ENCODE results near the gene COL27A1.
"Not testable (repeated sequence)": the region's sequence is repeated elsewhere in the genome, so short reads cannot be mapped to it uniquely, and the experiment has no call there.

The COL27A1 gene

DNA sequence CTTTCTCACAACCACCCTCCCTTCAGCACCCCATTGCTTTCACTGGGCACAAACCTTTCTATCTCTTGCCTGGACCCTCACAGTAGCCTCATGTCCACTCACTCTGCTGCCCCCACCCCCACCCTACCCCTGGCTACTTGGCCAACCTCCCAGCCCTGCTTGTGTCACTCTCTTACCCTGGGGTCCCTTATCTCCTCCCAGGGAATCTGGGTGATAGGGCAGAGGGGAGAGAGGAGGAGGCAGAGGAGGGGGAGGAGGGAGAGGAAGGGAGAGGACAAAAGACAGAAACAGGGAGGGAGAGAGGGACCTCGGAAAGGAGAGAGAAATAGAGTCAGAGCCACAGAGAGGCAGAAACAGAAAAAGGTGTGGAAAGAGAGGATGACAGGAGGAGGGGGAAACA is 31.2 kb upstream of the COL27A1 start:
- DNase-seq (ENCODE audit: extremely low read depth, low read depth), result no peak
- no peak for TF ChIP-seq CTCF (IDR thresholded peaks at IDR 0.05; ENCODE audit: low read depth, low read length, missing control alignments)
- H3K4me3 ChIP-seq (replicated peaks; ENCODE audit: low read depth, low read length), result no peak overlapping the region

DNA sequence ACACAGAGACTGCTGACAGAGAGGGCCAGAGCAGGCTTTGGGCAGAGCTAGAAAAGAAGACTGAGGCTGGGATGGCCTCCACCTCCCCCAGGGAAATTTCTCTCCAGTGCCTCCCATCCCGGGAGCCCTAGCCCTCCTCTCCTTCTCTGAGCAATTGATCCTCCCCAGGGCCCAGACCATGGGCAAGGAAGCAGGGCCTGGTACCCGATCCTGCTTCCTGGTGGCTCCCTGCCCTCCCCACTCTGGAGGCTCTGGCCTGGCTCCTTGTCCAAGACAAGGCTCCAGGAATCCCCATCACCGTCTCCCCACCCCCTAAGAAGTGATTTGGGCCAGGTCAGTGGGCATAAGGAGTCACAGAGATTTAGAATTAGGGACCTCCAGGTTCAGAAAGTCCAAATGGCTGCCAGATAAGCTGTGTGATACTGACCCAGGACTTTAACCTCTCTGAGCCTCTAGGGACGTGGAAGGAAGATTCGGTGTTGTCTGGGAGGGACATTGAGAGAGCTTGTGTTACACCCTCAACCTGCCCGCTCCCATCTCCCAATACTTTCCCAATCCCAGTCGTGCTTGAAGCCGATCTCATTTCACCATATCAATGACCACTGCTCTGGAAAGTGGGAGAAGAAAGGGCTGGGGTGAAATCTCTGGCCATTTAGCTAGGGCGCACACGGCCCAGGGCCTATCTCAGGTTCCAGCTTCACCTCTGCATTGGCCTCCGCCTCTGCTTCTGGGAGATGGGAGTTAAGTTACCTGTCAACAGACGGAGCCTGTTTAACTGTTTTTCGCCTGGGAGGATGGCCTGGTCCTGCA is 30.5 kb upstream of the COL27A1 start:
- H3K4me3 ChIP-seq (replicated peaks; ENCODE audit: low read depth, low read length), result no peak overlapping the region

DNA sequence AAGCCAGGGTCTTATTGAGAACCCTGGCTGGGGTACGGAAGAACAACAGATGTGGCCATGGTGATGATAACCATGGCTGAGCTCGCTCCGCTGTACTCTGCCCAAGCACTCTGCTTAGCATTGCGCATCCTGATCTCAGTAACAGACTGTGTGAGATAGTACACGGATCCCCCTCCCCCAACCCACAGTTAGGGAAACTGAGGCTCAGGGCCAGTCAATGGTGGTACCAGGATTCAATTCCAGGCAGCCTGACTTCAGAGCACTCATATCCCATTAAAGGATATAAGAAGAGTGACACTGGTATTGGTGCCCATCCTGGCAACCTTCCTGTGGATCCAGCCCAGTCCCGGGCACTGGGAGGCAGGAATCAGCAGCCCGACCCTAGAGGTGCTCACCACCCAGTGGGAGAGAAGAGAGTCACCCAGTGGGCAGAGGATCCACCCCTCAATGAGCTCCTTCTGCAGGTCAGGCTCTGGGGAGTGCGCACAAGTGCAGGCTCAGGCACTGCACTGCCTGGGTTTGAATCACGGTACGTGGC is 29.8 kb upstream of the COL27A1 start:
- DNase-seq (ENCODE audit: extremely low read depth, low read depth), result no peak
- no peak for TF ChIP-seq CTCF (IDR thresholded peaks at IDR 0.05; ENCODE audit: low read depth, low read length, missing control alignments)
- H3K4me3 ChIP-seq (replicated peaks; ENCODE audit: low read depth, low read length), result no peak overlapping the region

More for the DNA sequence above, 30.5 kb upstream of the COL27A1 start:
- no peak for DNase-seq (ENCODE audit: extremely low read depth, low read depth)
- TF ChIP-seq CTCF (IDR thresholded peaks at IDR 0.05; ENCODE audit: low read depth, low read length, missing control alignments), result no peak

DNA sequence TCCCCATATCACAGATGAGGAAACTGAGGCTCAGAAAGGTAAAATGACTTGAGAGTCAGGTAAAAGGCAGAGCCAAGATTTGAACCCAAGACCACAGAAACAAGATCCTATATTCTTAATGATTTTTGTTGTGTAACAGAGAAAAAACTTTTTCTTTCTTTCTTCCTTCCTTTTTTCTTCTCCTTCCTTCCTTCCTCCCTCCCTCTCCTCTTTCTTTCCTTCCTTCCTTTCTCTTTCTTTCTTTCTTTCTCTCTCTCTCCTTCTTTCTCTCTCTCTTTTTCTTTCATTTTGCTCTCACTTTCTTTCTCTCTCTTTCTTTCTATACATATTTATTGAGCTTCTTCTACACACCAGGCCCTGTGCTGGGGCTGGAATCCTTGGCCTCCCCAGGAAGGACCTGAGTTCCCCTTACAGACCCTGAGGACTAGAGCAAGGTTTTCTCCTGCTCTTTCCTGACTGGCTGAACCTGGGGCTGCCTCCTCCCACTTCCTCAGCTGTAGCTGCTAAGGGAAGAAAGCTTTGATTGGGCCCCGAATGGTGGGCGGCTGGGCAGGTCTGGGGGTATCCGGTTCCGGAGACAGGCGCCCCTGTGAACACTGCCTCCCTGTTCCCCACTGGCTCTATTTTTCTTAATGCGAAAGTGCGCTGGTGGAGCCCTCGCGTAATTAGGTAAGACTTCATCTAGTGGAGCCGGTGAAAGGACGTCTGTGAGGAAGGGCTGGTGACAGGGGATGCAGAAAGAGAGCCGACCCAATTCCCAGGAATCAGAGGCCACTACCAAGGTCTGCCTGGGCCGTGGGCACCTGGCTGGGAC is 28.9 kb upstream of the COL27A1 start:
- no peak for DNase-seq (ENCODE audit: extremely low read depth, low read depth)
- no peak for TF ChIP-seq CTCF (IDR thresholded peaks at IDR 0.05; ENCODE audit: low read depth, low read length, missing control alignments)
- no peak overlapping the region for H3K4me3 ChIP-seq (replicated peaks; ENCODE audit: low read depth, low read length)

DNA sequence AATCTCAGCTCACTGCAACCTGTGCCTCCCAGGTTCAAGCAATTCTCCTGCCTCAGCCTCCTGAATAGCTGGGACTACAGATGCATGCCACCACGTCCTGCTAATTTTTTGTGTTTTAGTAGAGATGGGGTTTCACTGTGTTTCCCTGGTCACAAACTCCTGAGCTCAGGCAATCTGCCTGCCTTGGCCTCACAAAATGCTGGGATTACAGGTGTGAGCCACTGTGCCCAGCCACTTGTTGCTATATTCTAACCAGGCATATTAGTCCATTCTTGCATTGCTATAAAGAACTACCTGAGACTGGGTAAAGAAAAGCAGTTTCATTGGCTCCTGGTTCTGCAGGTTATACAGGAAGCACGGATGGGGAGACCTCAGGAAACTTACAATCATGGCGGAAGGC is 26.6 kb upstream of the COL27A1 start:
- not testable (repeated sequence) for H3K4me3 ChIP-seq (replicated peaks; ENCODE audit: low read depth, low read length); DNase-seq (ENCODE audit: extremely low read depth, low read depth)

DNA sequence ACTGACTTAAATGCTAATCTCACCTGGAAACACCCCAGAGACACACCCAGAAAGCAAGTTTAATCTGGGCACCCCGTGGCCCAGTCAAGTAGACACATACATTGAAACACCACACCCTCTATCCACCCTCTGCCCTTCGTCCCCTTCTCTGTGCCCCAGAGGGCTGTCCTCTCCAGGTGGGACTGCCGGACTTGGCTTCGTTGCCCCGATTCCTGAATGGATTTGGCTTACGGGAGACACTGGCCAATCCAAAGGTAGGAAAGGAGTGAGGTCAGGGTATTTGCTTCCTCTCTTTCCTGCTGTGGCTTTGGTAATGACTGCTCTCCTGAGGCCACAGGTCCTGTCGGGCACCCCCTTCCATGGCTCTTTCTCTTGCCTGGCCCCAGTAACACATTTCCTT is 25.2 kb upstream of the COL27A1 start:
- no peak for TF ChIP-seq CTCF (IDR thresholded peaks at IDR 0.05; ENCODE audit: low read depth, low read length, missing control alignments)
- H3K4me3 ChIP-seq (replicated peaks; ENCODE audit: low read depth, low read length), result no peak overlapping the region
- no peak for DNase-seq (ENCODE audit: extremely low read depth, low read depth)

GRCh38 chr9:114130624-114131277 is 24.6 kb upstream of the COL27A1 start:
- DNase-seq (ENCODE audit: extremely low read depth, low read depth), result no peak
- no peak overlapping the region for H3K4me3 ChIP-seq (replicated peaks; ENCODE audit: low read depth, low read length)
- no peak for TF ChIP-seq CTCF (IDR thresholded peaks at IDR 0.05; ENCODE audit: low read depth, low read length, missing control alignments)

All from HFF-Myc (cell line).